Thyroid gland (tissue), 4 donors: ENCODE data around the gene MYLK4. TPM values are rescaled to one million over a fixed set of nuclear protein-coding genes. Genes with fewer than 3 reads are reported as not detected.

Experiments
- DNase-seq, 2 donors: peaks; one replicate each; pipeline ENCODE4 v3.0.0-alpha.2; 2019
- H3K27ac ChIP-seq, 3 donors: fragments of 200-600 bp; sonication (generic); 1 replicate in 2 of 3; 2 replicates in 1 of 3; pipeline ENCODE4 v1.5.1; 2016 to 2019; ENCODE audit warnings: mild to moderate bottlenecking in 1 of 3, moderate library complexity in 1 of 3
- H3K27me3 ChIP-seq: fragments of 200-600 bp; sonication (generic); one replicate; pipeline ENCODE4 v1.5.1; 2019
- H3K36me3 ChIP-seq, 2 donors: fragments of 200-600 bp; sonication (generic); one replicate each; pipeline ENCODE4 v1.5.1; 2016 to 2019
- H3K4me1 ChIP-seq, 2 donors: fragments of 200-600 bp; sonication (generic); one replicate each; pipeline ENCODE4 v1.5.1; 2017 to 2019
- H3K4me3 ChIP-seq, 3 donors: fragments of 200-600 bp; sonication (generic); replicated peaks in 1 of 3; 1 replicate in 2 of 3; 2 replicates in 1 of 3; pipeline ENCODE4 v1.5.1; 2016; ENCODE audit warnings: mild to moderate bottlenecking in 1 of 3
- H3K9me3 ChIP-seq: fragments of 200-600 bp; sonication (generic); one replicate; pipeline ENCODE4 v1.5.1; 2017
- POLR2A ChIP-seq, 2 donors: fragments of 450-650 bp; IDR thresholded peaks; one replicate each; pipeline ENCODE4 v1.6.1; 2017; ENCODE audit warnings: antibody characterized with exemption in 2 of 2, mild to moderate bottlenecking in 2 of 2, moderate library complexity in 1 of 2
- WGBS, 2 donors: methylation state at CpG; one replicate each; pipeline ENCODE4 v1.1.5; 2017; 5-methylcytosine and 5-hydroxymethylcytosine counted together
- intact Hi-C: fragments of 100-400 bp; cut with DNase I; formaldehyde crosslinking; loops from one replicate; pipeline ENCODE4 v1.15.1; 2023
- total RNA-seq, 4 donors: library from RNA; depleted of rRNA; stranded (reverse); fragments of >200 nt; gene quantifications; one replicate each; pipeline ENCODE4 v1.2.3, GENCODE V29; 2016
- TF ChIP-seq, protein P1 (sequence below), 6 experiments: fragments of 200-600 bp in 3 of 6; fragments of 450-650 bp in 3 of 6; sonication (generic) in 3 of 6; IDR thresholded peaks; one replicate each; pipeline ENCODE4 v1.5.1; 2016 to 2019; ENCODE audit warnings: antibody characterized with exemption in 6 of 6, mild to moderate bottlenecking in 2 of 6, inconsistent platforms in 1 of 6, moderate library complexity in 1 of 6

MYLK4 gene
- total RNA-seq, 4 donors from 2014 or later = 0.94 to 1.8 (median 1.1) TPM

DNA sequence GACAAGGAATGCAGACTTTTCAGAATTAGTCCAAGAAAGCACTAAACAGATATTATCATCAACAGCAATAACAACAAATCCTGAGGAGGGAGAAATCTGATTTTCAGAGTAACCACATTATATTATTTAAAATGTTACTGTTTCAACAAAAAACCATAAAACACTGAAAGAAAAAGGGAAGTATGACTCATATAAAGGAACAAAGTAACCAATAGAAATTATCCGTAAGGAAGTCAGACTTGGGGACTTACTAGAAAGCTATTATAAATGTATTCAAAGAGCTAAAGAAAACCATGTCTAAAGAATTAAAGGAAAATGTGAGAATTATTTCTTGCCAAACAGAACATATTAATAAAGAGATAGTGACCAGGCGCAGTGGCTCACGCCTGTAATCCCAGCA, 98.1 kb downstream of the MYLK4 start:
- Histone ChIP-seq H3K4me3 (no peak overlapping the region), H3K36me3 (no peaks in the 10 kb centered on the region), H3K27me3 (no peaks in the 10 kb centered on the region), H3K4me1 (no peaks in the 10 kb centered on the region), H3K27ac (no peak overlapping the region), H3K9me3 (no peaks in the 10 kb centered on the region)
- no peak for DNase-seq
- intact Hi-C loops = no loop called here
- WGBS, 2 donors = 71 to 94% methylated on average over 3 of the region's 3 CpGs
- TF ChIP-seq, protein P1, sequence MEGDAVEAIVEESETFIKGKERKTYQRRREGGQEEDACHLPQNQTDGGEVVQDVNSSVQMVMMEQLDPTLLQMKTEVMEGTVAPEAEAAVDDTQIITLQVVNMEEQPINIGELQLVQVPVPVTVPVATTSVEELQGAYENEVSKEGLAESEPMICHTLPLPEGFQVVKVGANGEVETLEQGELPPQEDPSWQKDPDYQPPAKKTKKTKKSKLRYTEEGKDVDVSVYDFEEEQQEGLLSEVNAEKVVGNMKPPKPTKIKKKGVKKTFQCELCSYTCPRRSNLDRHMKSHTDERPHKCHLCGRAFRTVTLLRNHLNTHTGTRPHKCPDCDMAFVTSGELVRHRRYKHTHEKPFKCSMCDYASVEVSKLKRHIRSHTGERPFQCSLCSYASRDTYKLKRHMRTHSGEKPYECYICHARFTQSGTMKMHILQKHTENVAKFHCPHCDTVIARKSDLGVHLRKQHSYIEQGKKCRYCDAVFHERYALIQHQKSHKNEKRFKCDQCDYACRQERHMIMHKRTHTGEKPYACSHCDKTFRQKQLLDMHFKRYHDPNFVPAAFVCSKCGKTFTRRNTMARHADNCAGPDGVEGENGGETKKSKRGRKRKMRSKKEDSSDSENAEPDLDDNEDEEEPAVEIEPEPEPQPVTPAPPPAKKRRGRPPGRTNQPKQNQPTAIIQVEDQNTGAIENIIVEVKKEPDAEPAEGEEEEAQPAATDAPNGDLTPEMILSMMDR (IDR thresholded peaks at IDR 0.05) = no peak
- TF ChIP-seq POLR2A (IDR thresholded peaks at IDR 0.05) = no peak

DNA sequence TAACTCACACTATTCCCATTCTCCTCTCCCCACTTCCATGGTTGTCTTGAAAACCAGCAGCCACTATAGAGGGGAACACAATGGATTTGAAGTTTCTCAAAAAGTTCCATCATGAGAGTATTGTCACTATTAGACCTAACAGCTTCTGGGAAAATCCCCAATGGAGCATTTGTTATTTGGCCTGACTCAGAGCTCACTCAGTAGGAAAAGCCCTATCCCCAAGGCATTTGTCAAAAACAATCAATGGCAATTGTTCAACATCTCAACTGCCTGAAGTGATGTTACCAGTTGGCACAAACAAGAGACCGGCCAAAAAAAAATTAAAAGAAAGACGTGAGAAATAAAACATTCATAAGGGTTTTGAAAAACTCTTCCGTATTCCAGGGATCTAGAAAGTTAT, 98.8 kb downstream of the MYLK4 start:
- no peaks in the 10 kb centered on the region for H3K27me3 ChIP-seq
- DNase-seq = no peak
- no peaks in the 10 kb centered on the region for H3K36me3 ChIP-seq
- TF ChIP-seq, protein P1 (IDR thresholded peaks at IDR 0.05) = no peak
- no peak for TF ChIP-seq POLR2A (IDR thresholded peaks at IDR 0.05)
- H3K4me1 ChIP-seq = no peaks in the 10 kb centered on the region
- WGBS, 2 donors = 91 to 94% methylated on average over 3 of the region's 3 CpGs
- H3K4me3 ChIP-seq = no peak overlapping the region
- intact Hi-C loops = no loop called here
- H3K9me3 ChIP-seq = no peaks in the 10 kb centered on the region
- no peak overlapping the region for H3K27ac ChIP-seq

DNA sequence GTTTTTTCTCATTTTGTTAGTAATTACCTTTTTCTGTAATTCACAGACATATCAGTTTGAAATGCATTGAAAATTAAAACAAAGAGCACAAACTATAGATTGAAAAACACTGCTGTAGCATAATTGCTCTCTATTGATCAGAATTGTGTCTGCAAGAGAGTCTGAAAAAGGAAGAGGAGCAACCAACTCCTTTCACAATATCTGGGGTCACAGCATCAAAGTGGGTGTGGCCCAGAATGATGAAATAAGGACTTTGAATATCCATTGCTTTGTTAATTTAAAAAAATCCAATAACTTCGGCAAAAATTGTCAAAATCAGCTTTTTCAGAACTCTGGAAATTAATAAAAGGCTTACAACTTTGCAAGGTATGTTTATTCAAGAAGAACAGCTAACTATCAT, 99.2 kb downstream of the MYLK4 start:
- intact Hi-C loops = no loop called here
- TF ChIP-seq POLR2A (IDR thresholded peaks at IDR 0.05) = no peak
- TF ChIP-seq, protein P1 (IDR thresholded peaks at IDR 0.05) = no peak
- H3K4me1 ChIP-seq = no peaks in the 10 kb centered on the region
- H3K4me3 ChIP-seq = no peak overlapping the region
- DNase-seq = no peak
- H3K36me3 ChIP-seq = no peaks in the 10 kb centered on the region
- H3K27me3 ChIP-seq = no peaks in the 10 kb centered on the region
- 88% methylated on average over 1 of the region's 1 CpG for WGBS, 2 donors
- H3K27ac ChIP-seq = no peak overlapping the region
- H3K9me3 ChIP-seq = no peaks in the 10 kb centered on the region

- H3K27ac ChIP-seq = no peak overlapping the region
- H3K4me3 ChIP-seq = no peak overlapping the region
- intact Hi-C loops = no loop called here
- no peaks in the 10 kb centered on the region for H3K9me3 ChIP-seq
- no peaks in the 10 kb centered on the region for H3K27me3 ChIP-seq
- 89 to 90% methylated on average over 3 of the region's 3 CpGs for WGBS, 2 donors
- no peaks in the 10 kb centered on the region for H3K4me1 ChIP-seq
- H3K36me3 ChIP-seq = no peaks in the 10 kb centered on the region
- no peak for DNase-seq
- TF ChIP-seq, protein P1 (IDR thresholded peaks at IDR 0.05) = no peak
- TF ChIP-seq POLR2A (IDR thresholded peaks at IDR 0.05) = no peak
These were observed 104.4 kb downstream of the MYLK4 start for GRCh38 chr6:2646346-2646745.

DNA sequence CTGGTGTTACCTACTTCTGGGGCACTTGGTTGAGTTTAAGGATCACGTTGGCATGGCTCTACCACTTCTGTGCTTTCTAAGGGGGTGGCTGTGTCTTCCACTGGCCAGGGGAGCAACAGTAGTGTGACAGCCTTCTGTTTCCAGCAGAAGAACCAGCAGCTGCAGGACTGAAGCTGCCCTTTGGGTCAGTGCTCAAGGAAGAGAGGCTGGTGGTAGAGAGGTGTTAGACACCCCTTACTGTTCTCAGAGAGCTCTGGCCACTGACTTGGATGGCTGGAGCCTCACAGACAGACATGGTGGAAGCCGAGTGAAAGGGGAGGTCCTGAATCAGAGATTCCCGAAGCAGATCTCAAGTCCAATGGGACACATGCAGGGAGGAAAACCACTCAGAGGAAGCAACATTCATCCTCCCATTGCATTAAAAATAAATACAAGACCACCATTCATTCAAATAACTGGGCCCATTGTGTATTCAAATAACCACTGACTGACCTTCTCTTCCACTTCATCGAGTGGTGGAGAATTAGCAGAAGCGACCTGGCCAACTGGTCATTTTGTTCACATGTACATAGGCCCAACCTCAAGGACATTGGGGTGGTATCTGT, 106.7 kb downstream of the MYLK4 start:
- H3K4me3 ChIP-seq = no peak overlapping the region

More for the DNA sequence above, 106.7 kb downstream of the MYLK4 start:
- no peaks in the 10 kb centered on the region for H3K36me3 ChIP-seq
- 84 to 85% methylated on average over 5 of the region's 5 CpGs for WGBS, 2 donors
- TF ChIP-seq POLR2A (IDR thresholded peaks at IDR 0.05) = no peak
- TF ChIP-seq, protein P1 (IDR thresholded peaks at IDR 0.05) = no peak
- H3K27ac ChIP-seq = no peak overlapping the region
- no peaks in the 10 kb centered on the region for H3K4me1 ChIP-seq
- H3K27me3 ChIP-seq = no peaks in the 10 kb centered on the region
- no peaks in the 10 kb centered on the region for H3K9me3 ChIP-seq
- DNase-seq = no peak
- intact Hi-C loops = no loop called here
